GM04504 (cell line): ENCODE data around the gene HARBI1.

Source experiments
- DNase-seq: peaks from one replicate; pipeline ENCODE4 v3.0.0-alpha.2; 2012; ENCODE audit warnings: low read depth

The HARBI1 gene

GRCh38 chr11:46633291-46634217 is 16.5 kb upstream of the HARBI1 start:
- DNase-seq, result no peak

DNA sequence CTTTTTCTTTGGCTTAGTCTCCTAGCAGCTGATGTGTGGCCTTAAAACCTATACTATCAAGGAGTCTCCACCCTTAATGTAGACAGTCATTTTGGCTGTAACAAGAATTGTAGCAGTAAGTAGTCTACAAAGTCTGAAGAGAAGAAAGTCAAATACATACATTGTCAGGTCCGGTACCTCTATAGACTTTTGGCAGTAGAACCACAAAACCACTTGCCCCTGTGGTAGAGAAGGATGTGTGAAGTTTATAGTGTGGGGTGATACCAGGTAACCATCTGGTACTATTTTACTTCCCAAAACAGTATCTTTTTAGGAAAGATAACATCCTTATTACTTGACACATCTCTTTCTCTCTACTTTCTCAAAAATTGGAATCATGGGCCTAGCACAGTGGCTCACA is 15.5 kb upstream of the HARBI1 start:
- no peak for DNase-seq

DNA sequence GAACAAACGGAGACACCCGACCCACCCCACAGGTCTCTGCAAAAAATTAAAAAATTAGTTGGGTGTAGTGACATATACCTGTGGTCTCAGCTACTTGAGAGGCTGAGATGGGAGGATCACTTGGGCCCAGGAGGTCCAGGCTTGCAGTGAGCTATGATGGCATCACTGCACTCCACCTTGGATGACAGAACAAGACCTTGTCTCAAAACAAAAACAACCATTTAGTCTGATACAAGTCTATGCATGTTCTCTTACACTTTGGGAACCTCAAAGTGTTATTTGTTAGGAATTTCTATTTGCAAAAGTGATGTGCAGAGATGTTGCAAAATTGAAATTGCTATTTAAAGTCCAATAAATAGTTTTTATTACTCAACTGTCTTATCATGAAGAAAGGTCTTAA is 14.6 kb upstream of the HARBI1 start:
- DNase-seq, result no peak

GRCh38 chr11:46630237-46630636 is 13.2 kb upstream of the HARBI1 start:
- no peak for DNase-seq

DNA sequence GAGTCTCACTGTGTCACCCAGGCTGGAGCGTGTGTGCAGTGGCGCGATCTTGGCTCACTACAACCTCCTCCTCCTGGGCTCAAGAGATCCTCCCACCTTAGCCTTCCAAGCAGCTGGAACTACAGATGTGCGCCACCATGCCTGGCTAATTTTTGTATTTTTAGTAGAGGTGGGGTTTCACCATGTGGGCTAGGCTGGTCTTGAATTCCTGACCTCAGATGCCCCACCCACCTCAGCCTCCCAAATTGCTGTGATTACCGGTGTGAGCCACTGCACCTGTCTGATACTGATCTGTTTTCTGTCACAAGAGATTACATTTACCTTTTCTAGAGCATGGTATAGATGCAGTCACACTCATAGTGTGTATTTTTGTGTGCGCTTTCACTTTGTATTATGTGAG is 11.9 kb upstream of the HARBI1 start:
- DNase-seq, result no peak

GRCh38 chr11:46625406-46625805 is 8.4 kb upstream of the HARBI1 start:
- DNase-seq, result no peak

DNA sequence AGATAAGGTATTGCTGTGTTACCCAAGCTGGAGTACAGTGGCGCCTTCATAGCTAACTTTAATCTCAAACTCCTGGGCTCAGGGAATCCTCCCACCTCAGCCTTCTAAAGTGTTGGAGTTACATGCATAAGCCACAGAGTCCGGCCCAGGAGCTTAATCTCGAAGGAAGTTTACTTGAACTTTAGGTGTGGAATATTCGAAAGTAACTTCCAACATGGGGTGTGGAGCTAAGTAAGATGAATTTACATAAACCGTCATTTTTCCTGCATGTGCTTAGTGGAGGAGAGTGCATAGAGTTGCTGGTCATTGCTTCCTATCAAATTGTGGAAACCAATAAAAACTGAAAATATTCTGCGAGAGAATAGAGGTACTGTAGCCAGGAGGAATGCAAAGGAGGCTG is 1.8 kb upstream of the HARBI1 start:
- DNase-seq, result no peak

- DNase-seq, result no peak
Observed at GRCh38 chr11:46617972-46618314, 916 bp upstream of the HARBI1 start.

DNA sequence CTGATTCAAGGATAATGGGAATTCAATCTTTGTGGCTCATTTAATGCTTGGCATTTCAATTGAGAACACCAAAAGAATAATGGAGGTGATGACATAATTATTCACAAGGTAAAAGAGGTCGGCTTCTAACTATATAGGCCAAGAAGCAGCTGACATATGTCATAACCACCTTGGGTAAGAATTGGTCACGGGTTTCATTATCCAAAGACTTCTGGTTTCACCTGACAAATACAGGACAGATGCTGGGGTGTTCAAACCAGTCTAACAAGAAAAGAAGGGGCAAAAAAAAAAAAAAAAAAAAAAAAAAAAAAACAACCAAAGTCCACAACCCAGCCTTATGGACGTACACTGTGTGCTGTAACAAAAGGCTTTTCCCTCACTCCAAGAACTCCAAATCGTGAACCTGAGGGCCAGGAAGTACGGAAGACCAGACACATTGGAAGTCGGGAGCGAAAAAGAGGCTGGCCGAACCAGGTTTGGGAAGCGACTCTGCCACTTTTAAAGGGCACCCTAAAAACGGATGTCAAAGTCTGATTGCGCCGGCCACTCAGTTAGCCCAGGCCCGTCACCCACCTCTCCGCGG is 385 bp downstream of the HARBI1 start:
- DNase-seq, result no peak

- DNase-seq, result no peak
Observed at GRCh38 chr11:46615756-46616155, 1.3 kb downstream of the HARBI1 start.

- no peak for DNase-seq
Observed at GRCh38 chr11:46612326-46612725, 4.7 kb downstream of the HARBI1 start.

GRCh38 chr11:46611526-46612304 is 5.3 kb downstream of the HARBI1 start:
- no peak for DNase-seq

GRCh38 chr11:46609386-46609785 is 7.6 kb downstream of the HARBI1 start:
- DNase-seq, result no peak

- no peak for DNase-seq
Observed at GRCh38 chr11:46607516-46607915, 9.5 kb downstream of the HARBI1 start.

- no peak for DNase-seq
Observed at GRCh38 chr11:46604796-46605195, 12.2 kb downstream of the HARBI1 start.

- DNase-seq, result no peak
Observed at GRCh38 chr11:46603704-46604308, 13.2 kb downstream of the HARBI1 start.

DNA sequence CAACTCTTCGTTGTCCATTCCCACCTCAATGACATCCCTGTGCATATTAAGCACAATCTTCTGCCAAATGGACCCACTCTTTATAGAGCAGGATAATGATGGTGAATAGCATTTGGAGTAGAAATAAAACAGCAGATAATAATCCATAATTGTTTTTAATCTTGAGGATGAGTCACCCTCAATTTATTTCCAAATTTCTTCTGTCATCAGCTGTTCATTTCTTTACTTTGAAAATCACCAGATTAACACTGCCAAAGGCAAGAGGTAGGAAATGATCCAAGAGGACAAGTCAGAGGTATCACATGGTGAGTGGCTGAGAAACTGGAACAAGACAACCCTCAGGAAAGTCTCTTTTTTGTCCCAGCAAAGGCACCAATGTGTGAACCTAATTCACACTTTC is 15.9 kb downstream of the HARBI1 start:
- DNase-seq, result no peak

DNA sequence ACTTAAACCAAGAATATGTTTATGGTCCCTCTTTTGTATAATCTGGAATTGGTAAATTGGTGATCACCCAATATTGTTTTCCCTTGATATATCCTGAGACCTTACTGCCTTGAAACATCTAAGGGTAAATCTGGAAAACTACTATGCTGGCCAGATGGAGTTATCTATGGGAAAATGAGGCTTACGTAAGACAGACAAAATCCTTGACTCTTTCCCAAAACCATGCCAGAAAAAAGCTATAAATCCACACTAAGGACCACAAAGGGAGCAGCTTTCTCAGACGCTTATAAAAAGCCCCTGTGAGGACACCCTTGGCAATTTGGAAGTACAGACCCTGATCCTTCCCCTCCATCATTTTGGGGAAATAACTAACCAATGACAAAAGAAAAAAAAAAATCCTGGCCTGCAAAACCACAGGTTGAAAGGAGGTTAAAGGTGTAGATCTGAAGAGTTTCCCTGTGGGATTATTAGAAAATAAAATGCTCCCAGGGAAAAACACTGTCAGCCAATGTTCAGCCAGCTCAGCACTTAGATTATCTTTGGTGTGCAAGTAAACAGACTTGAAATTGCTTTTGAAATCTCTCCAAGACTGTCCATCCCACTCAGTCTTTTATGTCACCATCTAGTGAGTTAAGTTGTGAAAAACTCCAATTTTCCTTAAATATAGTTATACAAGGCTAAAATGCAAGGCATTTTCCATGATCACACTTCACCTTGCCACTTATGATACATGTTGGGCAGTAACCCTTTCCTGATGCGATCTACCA is 16.6 kb downstream of the HARBI1 start:
- DNase-seq, result no peak

- DNase-seq, result no peak
Observed at GRCh38 chr11:46599340-46600193, 17.5 kb downstream of the HARBI1 start.

GRCh38 chr11:46597609-46598219 is 19.3 kb downstream of the HARBI1 start:
- no peak for DNase-seq
